ENCODE results near the gene PIP5K1B. TPM values are rescaled to one million over a fixed set of nuclear protein-coding genes. Genes with fewer than 3 reads are reported as not detected.

Gene PIP5K1B
- total RNA-seq, 4 donors from 2014 or later, result 0.63 to 1.6 (median 0.98) TPM

GRCh38 chr9:68778635-68779034, 73.6 kb downstream of the PIP5K1B start:
- Histone ChIP-seq H3K27me3 (no peaks in the 10 kb centered on the region), H3K27ac (no peak overlapping the region), H3K36me3 (no peaks in the 10 kb centered on the region), H3K4me1 (peaks cover 31 to 32% of the 10 kb centered on the region in 2 donors), H3K4me3 (replicated peaks in 1 of 3) (no peak overlapping the region), H3K9me3 (no peaks in the 10 kb centered on the region)
- no peak for DNase-seq
- TF ChIP-seq POLR2A (IDR thresholded peaks at IDR 0.05) (no peak), CTCF (IDR thresholded peaks at IDR 0.05) (no peak)
- whole genome bisulfite sequencing, 2 donors, result 92% methylated on average over 5 of the region's 5 CpGs
- intact Hi-C loops (cut with DNase I), result no loop called here

GRCh38 chr9:68779558-68780379, 74.7 kb downstream of the PIP5K1B start:
- intact Hi-C loops (cut with DNase I), result no loop called here
- TF ChIP-seq CTCF (IDR thresholded peaks at IDR 0.05) (peak in 3 of 6 experiments; percentile 24 to 45 (median 33)), POLR2A (IDR thresholded peaks at IDR 0.05) (peak; percentile 80 to 89)
- peak overlapping the region; percentile 83 to 86 (median 85) for H3K27ac ChIP-seq
- H3K36me3 ChIP-seq, result no peaks in the 10 kb centered on the region
- no peaks in the 10 kb centered on the region for H3K9me3 ChIP-seq
- WGBS, 2 donors, result 1% methylated on average over 29 to 33 of the region's 65 CpGs
- no peaks in the 10 kb centered on the region for H3K27me3 ChIP-seq
- peaks cover 34 to 35% of the 10 kb centered on the region in 2 donors for H3K4me1 ChIP-seq
- DNase-seq, result peak; percentile 91 to 94
- peak overlapping the region; percentile 42 to 70 (median 55) for H3K4me3 ChIP-seq (replicated peaks in 1 of 3)

- Histone ChIP-seq H3K27ac (peak overlapping the region; percentile 83 to 86 (median 85)), H3K9me3 (no peaks in the 10 kb centered on the region), H3K27me3 (no peaks in the 10 kb centered on the region), H3K4me1 (peaks cover 34 to 35% of the 10 kb centered on the region in 2 donors), H3K4me3 (replicated peaks in 1 of 3) (peak overlapping the region; percentile 42 to 70 (median 55)), H3K36me3 (no peaks in the 10 kb centered on the region)
- no peak for DNase-seq
- no peak for TF ChIP-seq CTCF (IDR thresholded peaks at IDR 0.05)
- TF ChIP-seq POLR2A (IDR thresholded peaks at IDR 0.05), result no peak
- WGBS, 2 donors, result 0 to 1% methylated on average over 13 to 15 of the region's 19 CpGs
- intact Hi-C loops (cut with DNase I), result no loop called here
Observed at GRCh38 chr9:68780380-68780712, 75.3 kb downstream of the PIP5K1B start.

- H3K9me3 ChIP-seq, result no peaks in the 10 kb centered on the region
- intact Hi-C loops (cut with DNase I), result no loop called here
- no peak for DNase-seq
- H3K36me3 ChIP-seq, result no peaks in the 10 kb centered on the region
- peak overlapping the region; percentile 42 to 70 (median 55) for H3K4me3 ChIP-seq (replicated peaks in 1 of 3)
- peak overlapping the region in 2 of 3 donors; percentile 83 to 86 for H3K27ac ChIP-seq
- no peak for TF ChIP-seq CTCF (IDR thresholded peaks at IDR 0.05)
- TF ChIP-seq POLR2A (IDR thresholded peaks at IDR 0.05), result no peak
- peaks cover 34 to 35% of the 10 kb centered on the region in 2 donors for H3K4me1 ChIP-seq
- H3K27me3 ChIP-seq, result no peaks in the 10 kb centered on the region
- 13 to 16% methylated on average over 7 of the region's 7 CpGs for WGBS, 2 donors
Observed at GRCh38 chr9:68780720-68781119, 75.7 kb downstream of the PIP5K1B start.

- intact Hi-C loops (cut with DNase I), result no loop called here
- peaks cover 34 to 35% of the 10 kb centered on the region in 2 donors for H3K4me1 ChIP-seq
- no peaks in the 10 kb centered on the region for H3K36me3 ChIP-seq
- TF ChIP-seq POLR2A (IDR thresholded peaks at IDR 0.05), result no peak
- no peak for TF ChIP-seq CTCF (IDR thresholded peaks at IDR 0.05)
- no peaks in the 10 kb centered on the region for H3K27me3 ChIP-seq
- no peak overlapping the region for H3K27ac ChIP-seq
- no peak for DNase-seq
- no peaks in the 10 kb centered on the region for H3K9me3 ChIP-seq
- H3K4me3 ChIP-seq (replicated peaks in 1 of 3), result no peak overlapping the region
Observed at GRCh38 chr9:68781928-68782327, 76.9 kb downstream of the PIP5K1B start.
